Upper lobe of left lung (tissue), 4 donors: ENCODE results near the gene IKZF3.

Source experiments
- CTCF ChIP-seq, 6 experiments: fragments of 450-650 bp in 4 of 6; fragments of 200-600 bp in 2 of 6; sonication (generic) in 2 of 6; IDR thresholded peaks; one replicate each; pipeline ENCODE4 v1.5.1; 2016 to 2019; ENCODE audit warnings: antibody characterized with exemption in 6 of 6
- EP300 ChIP-seq, 4 donors: sonication (generic); formaldehyde crosslinking; IDR thresholded peaks; one replicate each; pipeline ENCODE4 v1.5.1; 2017; ENCODE audit warnings: antibody characterized with exemption in 4 of 4, control low read depth in 2 of 4
- POLR2A ChIP-seq, 4 donors: fragments of 450-650 bp; IDR thresholded peaks; one replicate each; pipeline ENCODE4 v1.5.1; 2016 to 2017; ENCODE audit warnings: antibody characterized with exemption in 4 of 4, mild to moderate bottlenecking in 2 of 4
- POLR2AphosphoS5 ChIP-seq, 2 donors: sonication (generic); formaldehyde crosslinking; IDR thresholded peaks; one replicate each; pipeline ENCODE4 v1.5.1; 2017; ENCODE audit warnings: antibody characterized with exemption in 2 of 2

GRCh38 chr17:39838784-39839183, 25.3 kb downstream of the IKZF3 start:
- no peak for TF ChIP-seq CTCF (IDR thresholded peaks at IDR 0.05)
- no peak for TF ChIP-seq POLR2A (IDR thresholded peaks at IDR 0.05)
- no peak for TF ChIP-seq POLR2AphosphoS5 (IDR thresholded peaks at IDR 0.05)
- TF ChIP-seq EP300 (IDR thresholded peaks at IDR 0.05), result no peak
